H9 (cell line): ENCODE results near the gene WNT4. TPM values are rescaled to one million over a fixed set of nuclear protein-coding genes. Genes with fewer than 3 reads are reported as not detected.

Experiments used
- DNase-seq: peaks from one replicate; pipeline ENCODE4 v3.0.0-alpha.2; 2017
- H2AFZ ChIP-seq: one replicate; pipeline ENCODE4 v1.6.1; 2013; ENCODE audit warnings: mild to moderate bottlenecking, low read length, control low read depth, moderate library complexity
- H2AK5ac ChIP-seq: 2 replicates; pipeline ENCODE4 v1.6.1; 2013; ENCODE audit warnings: low read length, control low read depth, mixed read lengths; ENCODE audit not compliant: insufficient read length
- H2BK120ac ChIP-seq: one replicate; pipeline ENCODE4 v1.6.1; 2013; ENCODE audit warnings: low read depth, mild to moderate bottlenecking, low read length, control low read depth, inconsistent platforms; ENCODE audit not compliant: poor library complexity, severe bottlenecking
- H2BK12ac ChIP-seq: 2 replicates; pipeline ENCODE4 v1.6.1; 2013; ENCODE audit warnings: low read length, control low read depth, mixed read lengths, low read depth; ENCODE audit not compliant: insufficient read length
- H2BK15ac ChIP-seq: 2 replicates; pipeline ENCODE4 v1.6.1; 2013; ENCODE audit warnings: low read depth, low read length, control low read depth
- H2BK20ac ChIP-seq: one replicate; pipeline ENCODE4 v1.6.1; 2013; ENCODE audit warnings: low read depth, mild to moderate bottlenecking, low read length, control low read depth, inconsistent platforms; ENCODE audit not compliant: poor library complexity, severe bottlenecking
- H2BK5ac ChIP-seq: 2 replicates; pipeline ENCODE4 v1.6.1; 2013; ENCODE audit warnings: low read length, control low read depth, mixed read lengths; ENCODE audit not compliant: insufficient read length
- H3K14ac ChIP-seq: 2 replicates; pipeline ENCODE4 v1.6.1; 2013; ENCODE audit warnings: low read length, control low read depth; ENCODE audit not compliant: insufficient read depth
- H3K18ac ChIP-seq: 2 replicates; pipeline ENCODE4 v1.6.1; 2013; ENCODE audit warnings: low read depth, mild to moderate bottlenecking, mixed read lengths, low read length, control low read depth; ENCODE audit not compliant: insufficient read length
- H3K23ac ChIP-seq: 2 replicates; pipeline ENCODE4 v1.6.1; 2013; ENCODE audit warnings: low read length, control low read depth, mixed read lengths, low read depth; ENCODE audit not compliant: insufficient read length
- H3K23me2 ChIP-seq: 2 replicates; pipeline ENCODE4 v1.6.1; 2013; ENCODE audit warnings: low read depth, mild to moderate bottlenecking, mixed read lengths, low read length, control low read depth; ENCODE audit not compliant: insufficient read length, poor library complexity, severe bottlenecking
- H3K27ac ChIP-seq: 2 replicates; pipeline ENCODE4 v1.5.1; 2013; ENCODE audit warnings: low read length, control low read depth, mixed read lengths, low read depth; ENCODE audit not compliant: insufficient read length
- H3K27me3 ChIP-seq: 2 replicates; pipeline ENCODE4 v1.6.1; 2013; ENCODE audit warnings: low read length, control low read depth, inconsistent platforms; ENCODE audit not compliant: insufficient read depth
- H3K4ac ChIP-seq: 2 replicates; pipeline ENCODE4 v1.6.1; 2013; ENCODE audit warnings: low read depth, mild to moderate bottlenecking, control low read depth, inconsistent platforms, low read length, moderate library complexity
- H3K4me1 ChIP-seq: 2 replicates; pipeline ENCODE4 v1.6.1; 2013; ENCODE audit warnings: low read length, control low read depth, inconsistent platforms; ENCODE audit not compliant: insufficient read depth
- H3K4me2 ChIP-seq: 2 replicates; pipeline ENCODE4 v1.6.1; 2013; ENCODE audit warnings: low read length, control low read depth, mixed read lengths; ENCODE audit not compliant: insufficient read length, insufficient read depth
- H3K56ac ChIP-seq: 2 replicates; pipeline ENCODE4 v1.6.1; 2013; ENCODE audit warnings: low read depth, mild to moderate bottlenecking, mixed read lengths, low read length, control low read depth; ENCODE audit not compliant: insufficient read length
- H3K79me1 ChIP-seq: 2 replicates; pipeline ENCODE4 v1.6.1; 2013; ENCODE audit warnings: low read depth, mild to moderate bottlenecking, moderate library complexity, low read length, control low read depth, inconsistent platforms; ENCODE audit not compliant: insufficient read depth, poor library complexity, severe bottlenecking
- H3K79me2 ChIP-seq: 2 replicates; pipeline ENCODE4 v1.6.1; 2013; ENCODE audit warnings: low read length, control low read depth, inconsistent platforms; ENCODE audit not compliant: insufficient read depth
- H3K9ac ChIP-seq: 2 replicates; pipeline ENCODE4 v1.6.1; 2013; ENCODE audit warnings: low read length, control low read depth, mixed read lengths; ENCODE audit not compliant: insufficient read length; ENCODE audit errors: extremely low read depth
- H3K9me3 ChIP-seq: one replicate; pipeline ENCODE4 v1.6.1; 2013; ENCODE audit warnings: low read depth, low read length, inconsistent platforms; ENCODE audit not compliant: control insufficient read depth
- H3T11ph ChIP-seq: one replicate; pipeline ENCODE4 v1.6.1; 2013; ENCODE audit warnings: mild to moderate bottlenecking, low read length, control low read depth, inconsistent platforms
- H4K20me1 ChIP-seq: one replicate; pipeline ENCODE4 v1.6.1; 2013; ENCODE audit not compliant: control insufficient read depth, insufficient read length, insufficient read depth
- H4K5ac ChIP-seq: 2 replicates; pipeline ENCODE4 v1.6.1; 2013; ENCODE audit warnings: low read depth, mild to moderate bottlenecking, mixed read lengths, low read length, control low read depth; ENCODE audit not compliant: insufficient read length
- H4K8ac ChIP-seq: replicated peaks from 2 replicates; pipeline ENCODE4 v1.6.1; 2013; ENCODE audit warnings: low read length, control low read depth, mixed read lengths, low read depth; ENCODE audit not compliant: insufficient read length
- H4K91ac ChIP-seq: 2 replicates; pipeline ENCODE4 v1.6.1; 2013; ENCODE audit warnings: low read depth, mild to moderate bottlenecking, moderate library complexity, mixed read lengths, low read length, control low read depth; ENCODE audit not compliant: insufficient read length
- H3K27ac Mint-ChIP-seq, 3 experiments: 2 replicates in 2 of 3; 3 replicates in 1 of 3; pipeline ENCODE4 v1.8.0; 2020 to 2021; ENCODE audit warnings: mixed read lengths in 3 of 3, mild to moderate bottlenecking in 1 of 3, moderate library complexity in 1 of 3
- H3K27me3 Mint-ChIP-seq: 2 replicates; pipeline ENCODE4 v1.8.0; 2021; ENCODE audit warnings: low read depth, mild to moderate bottlenecking, moderate library complexity, mixed read lengths
- H3K36me3 Mint-ChIP-seq, 3 experiments: 2 replicates in 2 of 3; 3 replicates in 1 of 3; pipeline ENCODE4 v1.8.0; 2020 to 2021; ENCODE audit warnings: low read depth in 3 of 3, mixed read lengths in 3 of 3; ENCODE audit not compliant: insufficient read depth in 1 of 3
- H3K4me1 Mint-ChIP-seq, 2 experiments: 2 replicates each; pipeline ENCODE4 v1.8.0; 2020; ENCODE audit warnings: mixed read lengths in 2 of 2
- H3K4me3 Mint-ChIP-seq, 2 experiments: 2 replicates in 1 of 2; 3 replicates in 1 of 2; pipeline ENCODE4 v1.8.0; 2020 to 2021; ENCODE audit warnings: mild to moderate bottlenecking in 2 of 2, mixed read lengths in 2 of 2, moderate library complexity in 1 of 2
- H3K9me3 Mint-ChIP-seq, 2 experiments: 2 replicates in 1 of 2; 3 replicates in 1 of 2; pipeline ENCODE4 v1.8.0; 2020; ENCODE audit warnings: mild to moderate bottlenecking in 2 of 2, mixed read lengths in 2 of 2, moderate library complexity in 1 of 2
- CTCF ChIP-seq: fragments of 200-600 bp; sonication (generic); conservative IDR thresholded peaks from 3 replicates; pipeline ENCODE4 v1.8.0; 2021; ENCODE audit warnings: antibody characterized with exemption, mild to moderate bottlenecking
- WGBS: extraction: QIAGEN DNeasy Blood & Tissue Kit; methylation state at CpG from one replicate; pipeline ENCODE4 v1.1.7; 2013; ENCODE audit warnings: missing lambda C conversion rate, low lambda C conversion rate, mixed read lengths; ENCODE audit not compliant: insufficient read length; ENCODE audit errors: extremely low coverage; 5-methylcytosine and 5-hydroxymethylcytosine counted together
- total RNA-seq: library from RNA; stranded (reverse); gene quantifications from 2 replicates; pipeline ENCODE4 v1.2.1, GENCODE V29; 2021

Gene WNT4
- total RNA-seq, 1 experiment from 2014 or later, result 1.4 TPM

GRCh38 chr1:22177354-22178003 is 34.6 kb upstream of the WNT4 start:
- H3K27ac Mint-ChIP-seq, result no peak overlapping the region
- TF ChIP-seq CTCF, result no peak
- Histone ChIP-seq H2BK5ac (no peak overlapping the region), H3K23ac (no peak overlapping the region), H4K91ac (no peak overlapping the region), H3K4me1 (no peaks in the 10 kb centered on the region), H2AFZ (no peak overlapping the region), H2BK20ac (no peak overlapping the region), H2BK120ac (no peak overlapping the region), H3K9me3 (no peaks in the 10 kb centered on the region), H3K56ac (no peak overlapping the region), H3K27ac (no peak overlapping the region), H3K9ac (no peak overlapping the region), H3K4me2 (no peak overlapping the region), H3K27me3 (no peaks in the 10 kb centered on the region), H3K14ac (no peak overlapping the region), H3K23me2 (no peaks in the 10 kb centered on the region), H2AK5ac (no peak overlapping the region), H3K79me2 (no peaks in the 10 kb centered on the region), H4K5ac (no peak overlapping the region), H4K20me1 (no peaks in the 10 kb centered on the region), H2BK12ac (no peak overlapping the region), H3K18ac (no peak overlapping the region), H3T11ph (no peak overlapping the region), H3K79me1 (no peaks in the 10 kb centered on the region), H2BK15ac (no peak overlapping the region), H3K4ac (no peak overlapping the region), H4K8ac (no peak overlapping the region)
- H3K4me3 Mint-ChIP-seq, result no peak overlapping the region
- no CpG with 5 or more reads among the region's 9 CpGs for WGBS
- no peak for DNase-seq
- no peaks in the 10 kb centered on the region; a peak in 1 of 5 replicates for H3K9me3 Mint-ChIP-seq
- H3K36me3 Mint-ChIP-seq, result no peaks in the 10 kb centered on the region
- peaks cover 5% of the 10 kb centered on the region; the same call in 1 of the 2 replicates for H3K27me3 Mint-ChIP-seq
- peaks cover 5 to 12% of the 10 kb centered on the region in 2 experiments; a peak in 3 of 4 replicates for H3K4me1 Mint-ChIP-seq
